Head of caudate nucleus (tissue), 42 donors: ENCODE results near the gene FTO.
"Not testable (repeated sequence)": the region's sequence is repeated elsewhere in the genome, so short reads cannot be mapped to it uniquely, and the experiment has no call there.

ENCODE experiments used
- DNase-seq, 42 donors: peaks; one replicate each; pipeline versions ENCODE4 v3.0.0 to v3.0.0-alpha.2; 2020 to 2021; ENCODE audit warnings: mixed read lengths in 7 of 42
- intact Hi-C: fragments of 100-400 bp; cut with DNase I; formaldehyde crosslinking; loops from one replicate; pipeline ENCODE4 v1.15.0; 2022

The FTO gene

GRCh38 chr16:54165912-54166865, 462.2 kb downstream of the FTO start:
- no peak for DNase-seq
- intact Hi-C loops: no loop called here

DNA sequence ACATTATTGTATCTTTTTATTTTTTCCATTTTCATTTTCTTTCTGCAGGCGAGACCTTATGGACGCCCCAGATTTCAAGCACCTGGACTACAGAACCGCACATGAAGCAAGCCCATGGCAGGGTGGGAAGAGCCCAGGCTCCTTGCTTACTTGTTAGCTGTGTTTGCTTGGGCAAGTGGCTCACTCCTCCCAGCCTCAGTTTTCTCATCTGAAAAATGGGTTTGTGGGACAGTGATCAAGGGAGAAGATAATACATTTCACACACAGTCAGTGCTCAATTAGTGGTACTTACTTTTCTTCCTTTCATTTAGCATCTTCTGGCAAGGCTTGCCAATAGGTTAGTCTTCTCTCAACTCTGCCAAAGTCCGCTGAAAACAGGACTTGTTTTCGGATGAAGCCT, 465.2 kb downstream of the FTO start:
- no peak for DNase-seq
- intact Hi-C loops: no loop called here

- peak in 3 of 42 donors; percentile 12 to 39 (median 15) for DNase-seq
- intact Hi-C loops: no loop called here
Observed at GRCh38 chr16:54171626-54172537, 467.9 kb downstream of the FTO start.

DNA sequence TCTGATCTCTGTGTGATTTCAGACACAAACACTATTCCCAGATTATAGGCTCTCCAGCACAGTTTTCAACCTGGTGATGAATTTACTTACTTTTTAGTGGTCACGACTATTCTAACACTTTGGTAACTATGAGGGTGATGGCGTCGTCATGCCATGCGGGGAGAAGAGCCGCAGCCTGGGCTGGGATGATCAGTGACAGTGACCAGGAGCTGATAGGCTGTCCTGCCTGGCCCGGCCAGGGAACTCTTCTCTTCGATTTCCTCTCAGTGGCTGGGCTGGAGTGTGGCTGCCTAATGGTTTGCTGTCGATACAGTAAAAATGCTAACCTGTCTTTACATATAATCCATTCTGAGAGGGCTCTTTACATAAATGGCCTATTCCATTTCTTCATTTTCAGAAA, 469.5 kb downstream of the FTO start:
- intact Hi-C loops: no loop called here
- DNase-seq: no peak

DNA sequence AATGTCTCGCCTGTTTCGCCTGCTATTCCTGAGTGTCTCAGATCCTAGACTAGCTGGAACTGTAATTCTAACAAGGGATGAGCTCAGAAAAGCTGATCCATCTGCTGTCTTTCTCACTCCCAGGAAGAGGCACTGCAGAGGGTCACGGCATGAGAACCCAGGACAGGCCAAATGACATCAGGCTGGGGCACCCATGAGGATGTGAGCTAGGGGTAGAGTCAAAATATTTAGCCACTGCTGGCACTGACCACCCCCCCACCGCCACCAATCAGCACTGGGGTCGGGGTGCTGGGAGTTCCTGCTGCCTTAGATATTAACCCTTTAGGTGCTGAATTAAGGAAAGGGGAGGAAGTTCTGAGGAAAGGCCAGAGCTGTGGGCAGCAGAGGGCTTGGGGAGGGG, 470.2 kb downstream of the FTO start:
- intact Hi-C loops: no loop called here
- DNase-seq: no peak

DNA sequence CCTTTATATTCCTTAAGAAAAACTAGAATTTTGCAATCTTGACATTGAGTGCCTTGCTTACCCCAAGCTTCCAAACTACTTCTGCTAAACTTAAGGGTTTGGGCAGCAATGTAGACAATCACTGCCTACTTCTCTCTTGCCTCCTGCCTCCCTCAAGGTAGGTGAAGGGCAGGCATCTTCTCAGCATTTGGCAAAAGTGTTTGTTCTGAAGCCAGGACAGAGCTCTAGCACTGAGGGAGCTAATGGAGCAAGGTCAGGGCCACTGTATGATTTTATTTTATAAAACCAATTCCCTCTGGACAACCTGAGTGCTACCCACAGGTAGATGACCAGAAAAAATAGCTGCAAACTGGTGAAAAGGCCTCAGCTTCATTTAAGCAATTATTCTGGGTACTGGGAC, 470.8 kb downstream of the FTO start:
- intact Hi-C loops: no loop called here

GRCh38 chr16:54175169-54175551, 471.2 kb downstream of the FTO start:
- intact Hi-C loops: no loop called here
- no peak for DNase-seq

More for the DNA sequence above, 470.8 kb downstream of the FTO start:
- DNase-seq: no peak

DNA sequence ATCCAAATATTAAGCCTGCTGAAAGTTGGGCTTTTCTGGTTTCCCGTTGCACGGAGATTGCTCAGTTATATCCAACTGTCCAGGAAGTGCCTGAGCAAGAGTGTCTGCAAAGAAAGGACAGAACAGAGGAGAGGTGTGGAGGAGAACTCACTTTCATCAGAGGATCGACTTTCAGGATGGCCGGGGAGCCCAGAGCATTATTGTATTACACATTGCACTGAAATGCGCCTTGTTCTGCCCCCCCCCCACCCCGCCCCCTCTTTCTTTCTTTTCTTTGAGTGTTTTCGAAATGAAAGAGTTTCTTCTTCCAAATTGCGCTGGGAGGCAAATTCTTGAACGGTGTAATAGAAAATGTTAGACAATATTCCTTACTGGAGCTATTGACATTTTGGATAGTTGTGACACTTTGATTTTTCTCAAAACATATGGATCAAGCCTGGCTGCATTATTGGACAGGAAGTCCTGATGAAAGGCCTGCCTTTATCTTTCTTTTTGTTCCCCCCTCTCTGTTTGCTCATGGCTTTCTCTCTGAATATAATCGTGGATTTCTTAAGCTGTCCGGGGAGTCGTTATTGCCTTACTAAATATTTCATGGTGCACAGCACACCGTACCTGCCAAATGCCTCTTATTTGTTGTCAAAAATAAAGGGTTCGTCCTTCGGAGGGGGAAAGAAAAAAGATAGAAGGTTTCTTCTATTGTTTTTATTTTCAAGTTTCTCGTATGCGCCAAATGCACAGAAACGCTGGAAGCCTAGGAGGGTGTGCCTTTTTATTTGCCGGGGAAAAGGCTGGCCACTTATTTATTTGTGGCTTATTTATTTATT, 471.8 kb downstream of the FTO start:
- intact Hi-C loops: no loop called here
- DNase-seq: no peak

DNA sequence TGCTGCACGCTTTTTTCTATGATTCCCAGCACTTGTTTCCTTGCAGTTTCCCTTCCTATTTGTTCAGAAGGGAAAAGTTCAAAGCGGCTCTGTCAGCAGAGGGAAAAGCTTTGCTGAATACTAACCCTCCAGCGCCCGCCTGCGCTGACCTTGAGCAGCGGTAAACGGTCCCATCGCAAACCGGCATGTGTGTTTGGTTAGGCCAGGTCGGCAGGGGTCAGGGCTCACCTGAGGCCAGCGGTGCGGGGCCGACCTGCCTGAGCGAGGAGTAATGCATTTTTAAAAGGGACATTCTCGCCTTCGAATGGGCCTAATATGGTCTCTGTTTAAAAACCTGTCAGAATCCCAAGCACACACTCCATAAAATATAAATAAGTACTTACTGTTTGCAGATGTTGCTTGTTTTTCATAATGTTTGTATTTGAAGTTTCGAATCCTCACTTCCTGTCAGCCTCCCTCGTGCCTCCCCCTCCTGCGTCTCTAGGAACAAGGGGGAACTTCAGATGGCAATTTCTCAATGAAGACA, 472.5 kb downstream of the FTO start:
- DNase-seq: no peak
- intact Hi-C loops: no loop called here

GRCh38 chr16:54177052-54177861, 473.3 kb downstream of the FTO start:
- no peak for DNase-seq
- intact Hi-C loops: no loop called here

DNA sequence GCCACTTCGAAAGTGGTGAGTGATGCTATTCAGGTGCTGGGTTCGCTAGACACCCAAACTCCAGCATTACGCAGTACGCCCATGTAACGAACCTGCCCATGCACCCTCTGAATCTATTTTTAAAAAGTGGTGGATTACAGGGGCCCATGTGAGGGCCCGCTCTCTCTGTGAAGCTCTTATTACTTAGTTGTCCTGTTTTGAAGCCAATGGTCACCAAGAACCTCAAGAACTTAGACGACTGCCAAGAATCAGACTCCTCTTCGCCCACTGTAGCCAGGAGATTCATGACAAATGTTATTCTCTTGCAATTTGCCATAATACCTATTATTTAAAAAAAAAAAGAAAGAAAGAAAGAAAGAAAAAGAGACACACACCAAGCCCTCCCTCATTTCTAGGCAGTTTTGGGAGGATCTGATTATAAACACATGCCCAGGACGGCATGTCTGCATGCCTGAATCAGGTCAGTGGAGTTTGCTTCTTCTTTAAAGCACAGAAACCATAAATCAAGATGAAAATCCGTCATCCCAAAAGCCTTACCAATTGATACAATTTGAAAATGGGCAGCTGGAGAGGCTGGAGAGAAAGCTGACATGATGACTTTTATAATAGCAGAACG, 474.0 kb downstream of the FTO start:
- no peak for DNase-seq
- intact Hi-C loops: no loop called here

- DNase-seq: no peak
Observed at GRCh38 chr16:54178478-54178976, 474.6 kb downstream of the FTO start.

GRCh38 chr16:54180421-54181359, 476.7 kb downstream of the FTO start:
- intact Hi-C loops: no loop called here
- no peak for DNase-seq

More at GRCh38 chr16:54178478-54178976, 474.6 kb downstream of the FTO start:
- intact Hi-C loops: no loop called here

GRCh38 chr16:54181683-54182329, 477.9 kb downstream of the FTO start:
- DNase-seq, intact Hi-C loops: not testable (repeated sequence)

DNA sequence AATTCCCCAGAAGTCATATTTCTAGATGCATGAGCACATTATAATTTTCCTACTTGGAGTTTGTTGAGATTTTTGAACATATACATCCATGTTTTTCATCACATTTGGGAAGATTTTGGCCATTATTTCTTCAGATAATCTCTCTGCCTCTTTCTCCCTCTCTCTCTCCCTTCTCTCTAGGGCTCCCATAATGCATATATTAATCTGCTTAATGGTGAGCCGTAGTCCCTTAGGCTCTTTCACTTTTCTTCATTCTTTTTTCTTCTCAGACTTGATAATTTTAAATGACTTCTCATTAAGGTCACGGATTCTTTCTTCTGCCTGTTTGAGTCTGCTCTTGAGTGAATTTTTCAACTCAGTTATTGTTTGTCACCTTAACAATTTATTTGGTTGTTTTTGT, 481.1 kb downstream of the FTO start:
- no peak for DNase-seq
- intact Hi-C loops: no loop called here

GRCh38 chr16:54191163-54191562, 487.2 kb downstream of the FTO start:
- no peak for DNase-seq
- intact Hi-C loops: no loop called here
